Activated naive CD4-positive, alpha-beta T cell (primary cell): Measurements from ENCODE around the gene PDE4D.

Experiments used
- DNase-seq, 4 experiments: peaks; one replicate each; lab custom pipeline; 2025; lab: John Stamatoyannopoulos, UW

The PDE4D gene

DNA sequence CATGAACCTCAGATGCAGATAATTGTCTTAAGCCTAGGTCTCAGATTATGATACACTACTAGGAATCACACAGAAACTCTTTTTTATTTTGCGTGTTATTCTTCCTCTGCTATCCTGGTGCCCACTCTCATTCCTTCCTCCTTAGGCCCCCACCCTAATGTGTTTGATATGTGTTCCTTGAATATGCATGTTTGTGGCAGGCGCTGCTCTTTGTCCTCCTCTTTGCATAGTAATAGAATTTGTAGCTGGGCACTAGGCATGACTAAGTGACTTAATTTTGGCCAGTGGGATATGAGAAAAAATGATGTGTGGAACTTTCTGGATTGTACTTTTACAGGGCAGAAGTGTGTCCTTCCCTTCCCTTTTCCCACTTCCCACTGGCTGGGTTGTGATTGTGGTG lies 965.6 kb downstream of the PDE4D start:
- DNase-seq: no peak

DNA sequence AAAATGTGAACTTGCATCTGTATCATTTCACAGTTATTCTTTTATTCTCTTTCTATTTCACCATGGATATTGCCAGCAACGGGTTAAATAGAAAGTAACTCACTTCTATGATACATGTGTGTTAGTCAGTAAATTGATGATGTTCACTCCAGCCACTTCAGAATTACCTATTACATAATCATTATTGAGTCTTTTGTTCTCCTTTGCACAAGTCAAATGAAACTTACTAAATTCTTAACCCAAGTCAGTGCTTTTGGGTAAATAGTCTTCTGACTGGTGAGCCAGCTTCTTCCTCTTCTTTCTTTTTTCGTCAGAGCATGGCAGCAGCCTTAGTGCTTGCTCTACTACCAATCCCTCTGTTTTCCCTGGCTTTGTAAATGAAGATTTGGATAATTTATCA lies 966.3 kb downstream of the PDE4D start:
- no peak for DNase-seq

DNA sequence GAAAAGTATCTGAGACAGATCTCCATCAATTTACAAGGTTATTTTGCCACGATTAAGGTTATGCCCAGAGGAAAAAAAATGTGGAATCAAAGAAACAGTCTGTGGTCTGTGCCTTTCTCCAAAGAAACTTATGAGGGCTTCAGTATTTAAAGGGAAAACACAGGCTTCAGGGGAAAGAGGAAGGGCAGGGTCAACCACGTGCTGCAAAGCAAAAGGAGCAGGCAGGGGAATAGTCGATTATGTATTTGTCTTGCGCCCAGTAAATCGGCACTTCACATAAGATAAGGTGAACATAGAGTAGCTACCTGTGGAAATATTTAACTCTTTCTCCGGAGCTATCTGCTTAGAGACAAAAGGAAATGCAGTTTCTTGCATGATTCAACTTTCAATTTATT lies 967.0 kb downstream of the PDE4D start:
- no peak for DNase-seq

- DNase-seq: no peak
Measured at GRCh38 chr5:58925627-58926540, 967.6 kb downstream of the PDE4D start.

DNA sequence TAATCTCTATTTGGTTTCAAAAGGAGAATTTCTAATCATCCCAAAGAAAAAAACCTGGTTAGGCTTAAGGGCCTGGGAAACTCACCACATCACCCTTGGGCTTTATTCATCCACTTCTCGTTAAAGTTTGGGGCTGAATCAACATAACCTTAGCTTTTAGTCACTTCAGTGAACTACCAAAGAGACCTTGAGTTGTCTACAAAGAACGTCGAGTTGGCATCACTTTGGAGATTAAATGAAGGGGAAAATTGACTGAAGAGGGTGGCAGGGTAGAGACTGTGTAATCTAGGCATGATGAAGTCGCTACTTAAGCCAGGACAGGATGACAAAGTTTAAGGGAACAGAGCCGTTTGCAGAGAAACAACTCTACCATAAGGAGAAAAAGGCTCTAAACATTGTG lies 969.2 kb downstream of the PDE4D start:
- no peak for DNase-seq

- DNase-seq: no peak
Measured at GRCh38 chr5:58923355-58923754, 970.2 kb downstream of the PDE4D start.

- no peak for DNase-seq
Measured at GRCh38 chr5:58922461-58923171, 970.9 kb downstream of the PDE4D start.

DNA sequence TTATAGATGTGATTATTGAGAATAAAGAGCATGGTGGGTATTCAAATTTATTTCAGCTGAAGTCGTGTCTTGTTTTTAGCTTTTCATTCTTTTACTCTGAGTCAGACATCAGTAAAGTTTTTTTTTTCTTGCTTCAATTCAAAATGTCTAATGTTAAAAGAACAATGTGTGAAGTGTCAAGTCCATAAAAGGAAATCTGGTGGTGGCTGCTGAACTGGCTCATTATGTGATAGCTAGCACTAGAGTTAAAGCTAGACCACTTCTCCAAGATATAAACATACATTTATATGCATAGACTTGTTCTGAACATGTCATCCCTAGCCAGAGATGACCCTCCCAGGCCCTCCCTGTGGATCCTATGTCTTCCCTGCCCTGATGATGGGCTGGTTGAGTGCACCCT lies 972.4 kb downstream of the PDE4D start:
- DNase-seq: no peak

DNA sequence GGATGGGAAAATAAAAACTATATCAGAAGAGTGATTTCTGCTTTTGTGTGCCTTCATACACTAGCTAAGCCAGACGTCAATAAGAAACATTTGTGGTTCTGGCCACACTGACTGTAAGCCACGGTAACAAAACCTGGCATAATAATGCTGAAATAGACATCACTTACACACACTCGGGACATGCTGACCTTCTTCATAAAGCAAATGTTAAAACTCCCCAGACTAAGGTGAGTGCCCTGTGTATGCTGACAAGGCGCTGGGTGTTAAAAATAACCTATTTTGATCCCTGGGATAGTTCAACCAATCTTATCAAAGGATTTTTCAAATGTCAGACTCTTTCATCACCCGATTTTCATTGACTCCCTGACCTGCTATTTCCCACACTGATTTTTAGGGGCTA lies 973.7 kb downstream of the PDE4D start:
- DNase-seq: no peak
